ENCODE results near the gene CNGA2.

Gene CNGA2

DNA sequence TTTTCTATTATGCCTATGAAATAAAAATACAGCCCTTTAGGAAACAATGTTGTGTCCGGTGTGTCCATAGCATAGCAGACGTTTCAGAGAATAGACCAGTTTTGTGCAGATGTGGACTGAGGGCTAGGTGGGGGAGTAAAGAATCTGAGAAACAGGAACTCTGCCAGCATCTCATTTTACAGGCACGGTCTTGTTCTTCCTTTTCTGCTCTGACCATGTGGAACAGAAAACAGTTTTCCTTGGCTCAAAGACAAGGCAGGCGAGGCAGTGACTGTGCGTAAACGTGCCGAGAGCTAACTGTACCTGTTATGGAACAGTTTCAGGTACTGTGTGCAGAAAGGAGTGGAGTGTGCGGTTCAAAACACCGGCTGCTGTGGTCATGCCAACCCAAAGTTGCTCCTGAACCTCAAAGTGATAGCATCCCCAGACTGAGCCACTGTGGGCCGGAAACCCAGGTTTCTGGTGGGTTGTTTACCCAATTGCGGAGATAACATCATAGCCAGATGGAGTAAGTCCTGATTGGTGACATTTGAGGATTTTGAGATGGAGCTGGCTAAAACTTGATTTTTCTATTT, 20.2 kb downstream of the CNGA2 start:
- Mint-ChIP-seq H3K4me1 (no peaks in the 10 kb centered on the region), H3K36me3 (no peaks in the 10 kb centered on the region), H3K4me3 (no peak overlapping the region), H3K9me3 (no peaks in the 10 kb centered on the region), H3K27me3 (peaks cover 4% of the 10 kb centered on the region), H3K27ac (no peak overlapping the region)

DNA sequence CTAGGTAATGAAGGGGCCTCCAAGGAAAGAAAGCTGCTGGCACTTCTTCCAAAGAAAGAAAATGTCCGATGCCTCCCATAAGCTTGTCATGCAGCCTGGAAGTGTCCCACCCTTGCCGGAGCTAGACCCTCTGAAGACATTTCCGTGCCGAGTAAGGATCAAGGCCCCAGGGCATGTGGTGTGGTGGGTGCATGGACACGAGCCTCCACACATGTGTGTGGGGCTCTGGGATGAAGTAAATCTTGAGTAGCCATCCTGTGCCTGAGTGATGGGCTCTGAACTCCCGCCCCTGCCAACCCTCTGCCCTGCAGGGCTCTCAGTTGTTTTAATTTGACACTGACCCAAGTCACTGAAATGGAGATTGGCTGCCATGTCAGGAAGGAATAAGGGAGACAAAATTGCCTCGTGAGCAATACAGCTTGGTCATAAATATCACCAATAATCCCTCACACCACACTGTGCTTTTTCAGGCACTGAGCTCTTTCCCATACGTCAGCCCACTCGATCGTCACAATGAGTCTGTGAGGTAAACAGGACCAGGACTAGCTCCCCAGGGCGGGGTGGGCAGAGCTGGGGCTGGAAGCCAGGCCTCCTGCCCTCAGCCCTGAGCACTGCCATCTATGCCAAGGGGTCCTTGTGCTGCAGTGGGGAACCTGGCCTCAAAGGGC, 24.6 kb downstream of the CNGA2 start:
- Mint-ChIP-seq H3K27ac (no peak overlapping the region), H3K4me1 (no peaks in the 10 kb centered on the region), H3K4me3 (no peak overlapping the region), H3K27me3 (no peaks in the 10 kb centered on the region), H3K9me3 (no peaks in the 10 kb centered on the region), H3K36me3 (no peaks in the 10 kb centered on the region)

DNA sequence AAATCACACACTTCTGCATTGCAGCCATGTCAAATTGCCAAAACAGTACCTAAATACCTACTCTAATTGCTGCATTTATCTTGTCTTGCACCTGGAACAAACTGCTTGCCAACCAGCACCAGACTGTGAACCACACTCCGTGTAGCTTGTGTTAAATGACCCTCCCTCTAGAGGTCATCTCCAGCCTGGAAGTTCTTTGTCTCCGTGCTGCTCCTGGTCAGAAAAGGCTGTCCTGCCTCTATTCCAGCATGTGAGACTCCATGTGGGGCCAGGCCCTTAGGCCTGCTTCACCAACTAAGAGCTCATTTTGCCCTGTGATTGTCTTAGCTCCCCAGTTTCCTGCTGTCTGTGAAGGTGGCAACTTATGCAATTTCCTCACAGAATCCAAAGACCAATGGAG, 28.3 kb downstream of the CNGA2 start:
- H3K36me3 Mint-ChIP-seq, result no peaks in the 10 kb centered on the region
- H3K4me3 Mint-ChIP-seq, result no peak overlapping the region
- peaks cover 4% of the 10 kb centered on the region for H3K27me3 Mint-ChIP-seq

DNA sequence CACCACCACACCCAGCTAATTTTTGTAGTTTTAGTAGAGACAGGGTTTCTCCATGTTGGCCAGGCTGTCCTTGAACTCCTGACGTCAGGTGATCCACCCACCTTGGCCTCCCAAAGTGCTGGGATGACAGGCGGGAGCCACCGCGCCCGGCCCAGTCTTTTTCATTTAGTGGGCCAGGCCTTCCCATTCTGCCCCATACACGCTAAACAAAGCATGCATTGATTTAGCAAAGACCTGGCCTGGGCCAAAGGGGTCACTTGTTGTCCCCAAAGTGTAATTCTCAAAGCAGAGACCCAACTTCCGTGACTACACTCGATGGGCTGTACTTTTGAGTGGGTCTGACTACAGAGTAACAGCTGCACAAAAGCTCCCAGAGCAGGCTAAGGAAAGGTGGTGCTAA, 29.2 kb downstream of the CNGA2 start:
- Mint-ChIP-seq H3K36me3 (no peaks in the 10 kb centered on the region), H3K4me1 (no peaks in the 10 kb centered on the region), H3K4me3 (no peak overlapping the region), H3K9me3 (no peaks in the 10 kb centered on the region), H3K27ac (no peak overlapping the region), H3K27me3 (peaks cover 4% of the 10 kb centered on the region)

More for the DNA sequence above, 28.3 kb downstream of the CNGA2 start:
- H3K27ac Mint-ChIP-seq, result no peak overlapping the region
- H3K4me1 Mint-ChIP-seq, result no peaks in the 10 kb centered on the region
- no peaks in the 10 kb centered on the region for H3K9me3 Mint-ChIP-seq

DNA sequence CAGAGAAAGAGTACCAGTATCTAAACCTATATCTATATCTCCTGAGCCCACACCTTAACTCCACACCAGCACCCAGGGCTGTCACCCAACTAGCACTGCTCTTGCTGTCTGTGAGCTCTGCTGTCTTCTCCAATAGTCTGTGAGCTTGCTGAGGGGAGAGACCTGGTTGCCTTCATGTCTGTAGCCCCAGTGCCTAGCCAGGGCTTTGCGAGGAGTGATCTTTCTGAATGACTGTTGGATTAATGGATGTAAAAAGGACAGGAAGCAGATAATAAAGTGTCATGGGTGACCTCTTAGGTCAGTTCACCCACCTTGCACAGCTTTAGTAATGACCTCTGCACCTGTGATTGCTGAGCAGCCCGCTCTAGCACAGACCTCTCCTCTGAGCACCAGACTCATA, 30.5 kb downstream of the CNGA2 start:
- no peak overlapping the region for H3K4me3 Mint-ChIP-seq
- no peaks in the 10 kb centered on the region for H3K4me1 Mint-ChIP-seq
- H3K9me3 Mint-ChIP-seq, result no peaks in the 10 kb centered on the region
- no peak overlapping the region for H3K27ac Mint-ChIP-seq
- H3K27me3 Mint-ChIP-seq, result peaks cover 4% of the 10 kb centered on the region
- H3K36me3 Mint-ChIP-seq, result no peaks in the 10 kb centered on the region

DNA sequence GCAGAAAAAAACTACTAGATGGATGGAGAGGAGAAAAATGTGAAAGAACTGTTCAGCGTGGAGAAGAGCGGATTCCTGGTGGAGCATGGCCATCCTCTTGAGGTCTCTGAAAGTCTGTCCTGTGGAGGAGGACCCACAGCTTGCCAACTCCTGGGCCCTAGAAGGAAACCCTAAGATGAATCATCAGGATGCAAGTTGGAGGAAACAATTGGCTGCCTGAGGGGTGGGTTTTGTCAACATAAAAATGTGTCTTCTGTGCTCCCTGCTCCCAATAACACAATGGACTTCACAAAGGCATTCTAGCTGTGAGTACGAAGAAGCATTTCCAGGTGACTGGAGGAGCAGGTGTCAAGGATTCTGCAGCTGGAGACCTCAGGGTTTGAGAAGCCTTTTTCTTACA, 37.2 kb downstream of the CNGA2 start:
- no peak overlapping the region for H3K4me3 Mint-ChIP-seq
- H3K27ac Mint-ChIP-seq, result no peak overlapping the region
- no peaks in the 10 kb centered on the region for H3K4me1 Mint-ChIP-seq
- H3K27me3 Mint-ChIP-seq, result no peaks in the 10 kb centered on the region
- H3K36me3 Mint-ChIP-seq, result no peaks in the 10 kb centered on the region
- H3K9me3 Mint-ChIP-seq, result no peaks in the 10 kb centered on the region

DNA sequence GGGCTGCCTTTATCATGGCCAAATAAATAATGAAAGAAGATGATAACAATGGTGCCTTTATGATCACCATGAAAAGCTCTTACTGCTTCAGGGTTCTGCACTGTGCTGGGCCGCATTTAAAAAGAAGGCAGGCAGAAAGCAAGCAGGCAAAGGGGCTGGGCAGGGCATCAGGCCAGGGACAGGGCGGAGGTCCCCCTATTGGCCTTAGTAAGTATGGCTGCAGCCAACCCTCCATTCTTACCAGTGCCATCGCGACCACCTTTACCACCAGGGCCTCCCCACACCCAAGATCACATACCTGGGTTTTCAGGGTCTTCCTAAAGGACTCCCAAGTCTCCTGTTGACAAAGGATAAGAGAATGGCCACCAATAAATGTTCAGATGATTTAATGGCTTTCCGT, 38.9 kb downstream of the CNGA2 start:
- H3K9me3 Mint-ChIP-seq, result no peaks in the 10 kb centered on the region
- H3K27me3 Mint-ChIP-seq, result no peaks in the 10 kb centered on the region
- H3K4me1 Mint-ChIP-seq, result no peaks in the 10 kb centered on the region
- H3K4me3 Mint-ChIP-seq, result no peak overlapping the region
- no peaks in the 10 kb centered on the region for H3K36me3 Mint-ChIP-seq
- no peak overlapping the region for H3K27ac Mint-ChIP-seq

DNA sequence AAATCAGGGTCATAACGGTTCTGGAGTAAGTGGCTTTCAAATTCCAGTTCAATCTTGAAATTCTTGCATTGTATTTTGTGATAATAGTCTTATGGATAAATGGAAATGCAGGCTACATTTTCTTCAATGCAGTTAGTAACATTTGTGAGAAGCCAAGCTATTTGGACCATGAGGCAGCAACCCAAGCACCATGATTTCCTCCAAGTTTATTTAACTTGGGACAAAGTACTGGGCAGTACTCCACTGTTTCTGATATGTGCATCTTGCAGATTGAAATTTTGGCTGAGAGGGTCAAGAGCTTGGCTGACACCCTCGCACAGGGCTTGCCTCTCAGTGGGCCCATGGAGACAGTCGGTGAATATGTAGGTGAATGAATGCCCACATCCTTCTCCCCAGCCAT, 39.9 kb downstream of the CNGA2 start:
- no peaks in the 10 kb centered on the region for H3K36me3 Mint-ChIP-seq
- H3K9me3 Mint-ChIP-seq, result no peaks in the 10 kb centered on the region
- no peaks in the 10 kb centered on the region for H3K27me3 Mint-ChIP-seq
- H3K4me1 Mint-ChIP-seq, result no peaks in the 10 kb centered on the region
- no peak overlapping the region for H3K27ac Mint-ChIP-seq
- H3K4me3 Mint-ChIP-seq, result no peak overlapping the region

DNA sequence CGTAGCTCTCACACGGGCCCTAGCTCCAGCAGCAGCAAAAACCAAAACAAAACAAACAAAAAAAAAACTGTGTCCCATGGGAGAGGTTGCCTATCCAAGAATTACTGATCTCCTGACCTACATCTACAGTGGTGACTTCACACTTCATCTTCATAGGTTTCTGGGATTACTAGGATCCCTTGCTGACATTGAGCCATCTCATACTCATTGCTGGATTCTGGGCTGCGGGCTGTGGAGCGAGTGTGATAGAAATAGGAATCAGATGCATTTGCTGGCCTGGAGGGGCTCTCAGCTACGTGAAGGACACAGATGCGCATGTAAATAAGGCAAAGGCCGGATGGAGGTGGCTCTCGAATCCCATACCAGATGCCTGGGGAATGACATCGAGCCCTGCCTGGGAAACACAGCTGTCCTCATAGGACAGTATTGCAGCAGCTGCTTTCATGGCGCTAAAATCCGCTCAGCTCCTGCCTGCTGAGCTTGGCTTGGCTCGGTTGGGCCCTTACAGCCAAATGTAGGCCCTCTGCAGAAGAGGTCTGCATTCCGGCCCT, 41.7 kb downstream of the CNGA2 start:
- Mint-ChIP-seq H3K36me3 (no peaks in the 10 kb centered on the region), H3K4me3 (no peak overlapping the region), H3K4me1 (no peaks in the 10 kb centered on the region), H3K27me3 (no peaks in the 10 kb centered on the region), H3K9me3 (no peaks in the 10 kb centered on the region), H3K27ac (no peak overlapping the region)

DNA sequence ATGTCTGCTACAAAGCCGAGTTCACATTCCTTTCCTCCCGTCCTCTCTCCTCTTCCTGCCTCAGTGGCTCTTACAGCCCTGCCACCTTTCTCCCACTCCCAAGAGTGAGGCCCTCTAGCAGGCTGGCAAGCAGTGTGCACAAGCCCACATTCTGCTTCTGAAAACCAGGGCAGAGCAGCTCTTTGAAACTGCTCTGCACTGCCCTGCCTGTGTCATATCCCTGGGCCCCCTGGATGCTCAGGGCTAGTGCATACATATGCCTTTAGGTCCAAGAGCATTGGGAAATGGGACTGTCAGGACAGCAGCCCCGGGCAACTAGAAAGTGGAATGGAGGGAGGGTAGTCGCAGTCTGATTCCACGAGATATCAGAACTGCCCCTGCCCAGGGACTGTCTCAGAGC, 42.4 kb downstream of the CNGA2 start:
- Mint-ChIP-seq H3K27ac (no peak overlapping the region), H3K9me3 (no peaks in the 10 kb centered on the region), H3K4me1 (no peaks in the 10 kb centered on the region), H3K4me3 (no peak overlapping the region), H3K36me3 (no peaks in the 10 kb centered on the region), H3K27me3 (no peaks in the 10 kb centered on the region)

DNA sequence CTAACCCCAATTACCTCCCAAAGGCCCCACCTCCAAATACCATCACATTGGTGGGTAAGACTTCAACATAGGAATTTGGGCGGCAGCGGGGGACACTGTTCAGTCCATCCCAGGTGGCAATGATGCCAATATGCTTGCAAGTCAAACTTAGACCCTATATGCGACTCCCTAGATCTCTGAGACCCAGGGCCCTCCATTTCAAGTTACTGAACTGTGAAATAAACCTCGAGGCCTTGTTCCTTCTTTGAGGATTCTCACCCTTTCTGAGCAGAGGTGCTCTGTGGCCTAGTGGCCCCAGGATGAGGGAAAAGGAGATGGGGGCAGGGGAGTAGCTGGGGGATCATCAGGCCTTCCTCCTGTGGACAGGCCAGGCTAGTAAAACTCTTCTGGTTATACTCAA, 44.7 kb downstream of the CNGA2 start:
- H3K27ac Mint-ChIP-seq, result no peak overlapping the region
- peaks cover 1% of the 10 kb centered on the region for H3K27me3 Mint-ChIP-seq
- H3K4me1 Mint-ChIP-seq, result no peaks in the 10 kb centered on the region
- H3K36me3 Mint-ChIP-seq, result no peaks in the 10 kb centered on the region
- H3K4me3 Mint-ChIP-seq, result no peak overlapping the region
- H3K9me3 Mint-ChIP-seq, result no peaks in the 10 kb centered on the region

DNA sequence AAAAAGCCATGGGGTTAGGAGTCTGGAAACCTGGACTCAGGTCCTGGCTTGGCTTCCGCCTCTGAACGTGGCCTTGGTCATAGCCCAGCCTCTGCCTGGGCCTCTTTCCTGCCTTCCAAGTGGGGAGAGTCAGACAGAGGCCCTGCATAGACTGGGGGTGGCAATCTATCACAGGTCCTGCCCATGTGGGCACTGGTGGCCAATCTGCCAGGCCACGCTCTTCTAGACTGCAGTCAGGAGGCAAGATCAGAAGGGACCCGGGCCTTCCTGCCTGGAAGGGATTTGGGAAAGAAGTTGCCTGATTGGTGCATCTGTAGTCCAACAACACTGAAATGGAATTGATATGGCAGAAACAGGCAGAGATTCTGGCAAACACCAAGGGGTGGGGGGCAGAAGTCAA, 46.1 kb downstream of the CNGA2 start:
- Mint-ChIP-seq H3K36me3 (no peaks in the 10 kb centered on the region), H3K27ac (no peak overlapping the region), H3K4me3 (no peak overlapping the region), H3K27me3 (peaks cover 1% of the 10 kb centered on the region), H3K9me3 (no peaks in the 10 kb centered on the region), H3K4me1 (no peaks in the 10 kb centered on the region)

DNA sequence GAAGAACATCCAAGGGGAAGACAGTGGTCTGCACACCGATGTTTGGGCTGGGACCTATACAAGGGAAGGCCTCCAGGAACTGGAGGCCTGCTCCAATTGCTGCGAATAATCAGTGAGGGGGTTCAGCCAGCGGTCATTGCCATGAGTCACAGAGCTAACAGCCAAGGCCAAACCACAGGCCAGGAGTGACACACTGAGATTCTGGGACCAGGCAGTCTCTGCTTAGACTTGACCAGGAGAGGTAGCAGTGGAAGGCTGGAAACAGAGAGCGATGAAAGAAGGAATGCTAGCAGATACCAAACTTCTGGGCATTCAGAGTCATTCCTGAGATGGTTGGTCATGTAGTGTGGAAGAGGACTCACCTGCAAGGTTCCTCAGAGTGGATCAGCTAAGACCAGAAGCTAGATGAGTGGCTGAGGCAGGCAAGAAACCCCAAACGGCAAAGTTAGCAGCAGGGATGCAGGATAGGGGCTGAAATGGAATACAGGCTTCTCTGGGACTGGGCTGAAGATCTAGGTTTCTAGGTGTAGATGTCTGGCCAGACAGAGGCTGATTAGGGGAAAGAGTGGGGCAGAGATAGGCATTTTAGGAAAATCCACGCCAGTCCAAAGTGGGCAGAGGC, 54.7 kb downstream of the CNGA2 start:
- H3K27ac Mint-ChIP-seq, result no peak overlapping the region
- H3K4me1 Mint-ChIP-seq, result no peaks in the 10 kb centered on the region
- no peaks in the 10 kb centered on the region for H3K9me3 Mint-ChIP-seq
- no peaks in the 10 kb centered on the region for H3K36me3 Mint-ChIP-seq
- no peaks in the 10 kb centered on the region for H3K27me3 Mint-ChIP-seq
- no peak overlapping the region for H3K4me3 Mint-ChIP-seq

DNA sequence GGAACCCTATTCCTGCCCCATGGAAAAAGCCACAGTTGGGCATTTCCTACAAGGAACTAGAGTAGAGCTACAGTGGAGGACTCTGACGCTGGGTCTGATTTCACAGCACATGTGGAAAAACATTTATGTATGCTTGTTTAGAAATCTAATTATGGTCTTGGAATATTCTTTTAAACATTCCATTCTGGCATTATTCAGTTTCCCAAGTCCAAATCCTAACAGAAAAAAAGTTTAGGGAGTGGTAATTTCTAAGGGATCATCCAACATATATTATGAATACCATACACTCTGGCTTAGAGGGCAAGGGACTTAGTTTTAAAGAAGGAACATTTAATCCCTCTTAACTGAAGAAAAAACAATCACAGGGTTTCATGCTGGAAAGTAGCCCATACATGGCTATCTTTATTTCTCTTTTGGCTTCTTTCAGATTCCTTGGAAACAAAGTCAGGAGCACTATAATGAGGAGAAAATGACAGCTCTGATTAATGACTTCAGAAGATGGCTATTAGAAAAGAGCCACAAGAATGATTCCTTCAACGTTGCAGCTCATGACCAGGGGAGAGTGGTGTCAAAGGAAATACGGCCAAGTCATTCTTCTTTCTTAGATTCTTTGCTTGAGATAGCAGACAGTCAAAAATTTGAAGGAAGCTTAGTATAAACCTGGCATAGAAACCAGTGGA, 56.1 kb downstream of the CNGA2 start:
- Mint-ChIP-seq H3K36me3 (no peaks in the 10 kb centered on the region), H3K9me3 (no peaks in the 10 kb centered on the region), H3K4me3 (no peak overlapping the region), H3K27ac (no peak overlapping the region), H3K27me3 (no peaks in the 10 kb centered on the region), H3K4me1 (no peaks in the 10 kb centered on the region)

DNA sequence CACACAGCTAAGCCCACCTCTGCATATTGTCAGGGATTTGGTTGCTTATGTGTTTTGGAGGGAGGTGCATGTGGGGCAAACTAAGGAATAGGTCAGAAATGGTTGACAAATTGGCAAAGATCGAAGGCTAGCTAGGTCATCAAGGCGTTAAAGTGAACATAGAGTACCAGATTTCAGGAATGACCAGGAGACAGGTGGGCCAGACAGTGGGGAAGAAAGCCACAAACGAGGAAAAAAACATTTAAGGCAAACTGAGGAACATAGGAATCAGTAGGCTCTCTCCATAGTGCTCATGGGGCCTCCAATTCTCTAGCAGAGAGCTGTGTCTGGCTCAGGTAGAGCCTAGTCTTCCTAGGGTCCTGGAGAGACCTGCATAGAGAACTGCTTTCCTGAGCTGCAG, 57.4 kb downstream of the CNGA2 start:
- no peaks in the 10 kb centered on the region for H3K4me1 Mint-ChIP-seq
- no peaks in the 10 kb centered on the region for H3K9me3 Mint-ChIP-seq
- H3K27me3 Mint-ChIP-seq, result no peaks in the 10 kb centered on the region
- H3K4me3 Mint-ChIP-seq, result no peak overlapping the region
- H3K27ac Mint-ChIP-seq, result no peak overlapping the region
- H3K36me3 Mint-ChIP-seq, result no peaks in the 10 kb centered on the region

DNA sequence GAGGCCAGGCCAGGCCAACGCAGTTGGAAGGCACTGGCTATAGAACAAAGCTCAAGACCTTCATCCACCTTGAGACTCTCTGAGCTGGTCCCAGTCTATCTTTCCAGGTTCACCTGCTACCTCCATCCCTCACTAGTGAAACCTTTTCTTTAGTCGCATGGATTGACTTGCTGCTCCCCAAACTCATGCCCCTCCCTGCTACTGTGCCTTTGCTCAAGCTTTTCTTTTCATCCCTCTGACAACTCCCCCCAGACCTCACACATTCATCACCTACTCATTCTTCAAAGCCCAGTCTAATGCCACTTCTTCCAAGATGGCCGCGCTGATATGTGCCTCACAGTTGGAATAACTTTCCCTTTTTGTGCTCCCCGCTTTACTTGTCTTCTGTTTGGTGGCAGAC, 58.0 kb downstream of the CNGA2 start:
- no peaks in the 10 kb centered on the region for H3K27me3 Mint-ChIP-seq
- H3K9me3 Mint-ChIP-seq, result no peaks in the 10 kb centered on the region
- no peak overlapping the region for H3K4me3 Mint-ChIP-seq
- no peaks in the 10 kb centered on the region for H3K36me3 Mint-ChIP-seq
- H3K27ac Mint-ChIP-seq, result no peak overlapping the region
- no peaks in the 10 kb centered on the region for H3K4me1 Mint-ChIP-seq

Data from activated naive CD4-positive, alpha-beta T cell treated with anti-CD3 and anti-CD28 coated beads, Interleukin-2, amount 50 U/mL, for 24 hours (primary cell).